H9 (cell line): ENCODE measurements around the gene HEBP2. TPM values are rescaled to one million over a fixed set of nuclear protein-coding genes. Genes with fewer than 3 reads are reported as not detected.
"Not testable (repeated sequence)": the region's sequence is repeated elsewhere in the genome, so short reads cannot be mapped to it uniquely, and the experiment has no call there.

Experiments
- DNase-seq: peaks from one replicate; pipeline ENCODE4 v3.0.0-alpha.2; 2017
- H2AFZ ChIP-seq: one replicate; pipeline ENCODE4 v1.6.1; 2013; ENCODE audit warnings: mild to moderate bottlenecking, low read length, control low read depth, moderate library complexity
- H2AK5ac ChIP-seq: 2 replicates; pipeline ENCODE4 v1.6.1; 2013; ENCODE audit warnings: low read length, control low read depth, mixed read lengths; ENCODE audit not compliant: insufficient read length
- H2BK120ac ChIP-seq: one replicate; pipeline ENCODE4 v1.6.1; 2013; ENCODE audit warnings: low read depth, mild to moderate bottlenecking, low read length, control low read depth, inconsistent platforms; ENCODE audit not compliant: poor library complexity, severe bottlenecking
- H2BK12ac ChIP-seq: 2 replicates; pipeline ENCODE4 v1.6.1; 2013; ENCODE audit warnings: low read length, control low read depth, mixed read lengths, low read depth; ENCODE audit not compliant: insufficient read length
- H2BK15ac ChIP-seq: 2 replicates; pipeline ENCODE4 v1.6.1; 2013; ENCODE audit warnings: low read depth, low read length, control low read depth
- H2BK20ac ChIP-seq: one replicate; pipeline ENCODE4 v1.6.1; 2013; ENCODE audit warnings: low read depth, mild to moderate bottlenecking, low read length, control low read depth, inconsistent platforms; ENCODE audit not compliant: poor library complexity, severe bottlenecking
- H2BK5ac ChIP-seq: 2 replicates; pipeline ENCODE4 v1.6.1; 2013; ENCODE audit warnings: low read length, control low read depth, mixed read lengths; ENCODE audit not compliant: insufficient read length
- H3K14ac ChIP-seq: 2 replicates; pipeline ENCODE4 v1.6.1; 2013; ENCODE audit warnings: low read length, control low read depth; ENCODE audit not compliant: insufficient read depth
- H3K18ac ChIP-seq: 2 replicates; pipeline ENCODE4 v1.6.1; 2013; ENCODE audit warnings: low read depth, mild to moderate bottlenecking, mixed read lengths, low read length, control low read depth; ENCODE audit not compliant: insufficient read length
- H3K23ac ChIP-seq: 2 replicates; pipeline ENCODE4 v1.6.1; 2013; ENCODE audit warnings: low read length, control low read depth, mixed read lengths, low read depth; ENCODE audit not compliant: insufficient read length
- H3K23me2 ChIP-seq: 2 replicates; pipeline ENCODE4 v1.6.1; 2013; ENCODE audit warnings: low read depth, mild to moderate bottlenecking, mixed read lengths, low read length, control low read depth; ENCODE audit not compliant: insufficient read length, poor library complexity, severe bottlenecking
- H3K27ac ChIP-seq: 2 replicates; pipeline ENCODE4 v1.5.1; 2013; ENCODE audit warnings: low read length, control low read depth, mixed read lengths, low read depth; ENCODE audit not compliant: insufficient read length
- H3K27me3 ChIP-seq: 2 replicates; pipeline ENCODE4 v1.6.1; 2013; ENCODE audit warnings: low read length, control low read depth, inconsistent platforms; ENCODE audit not compliant: insufficient read depth
- H3K4ac ChIP-seq: 2 replicates; pipeline ENCODE4 v1.6.1; 2013; ENCODE audit warnings: low read depth, mild to moderate bottlenecking, control low read depth, inconsistent platforms, low read length, moderate library complexity
- H3K4me1 ChIP-seq: 2 replicates; pipeline ENCODE4 v1.6.1; 2013; ENCODE audit warnings: low read length, control low read depth, inconsistent platforms; ENCODE audit not compliant: insufficient read depth
- H3K4me2 ChIP-seq: 2 replicates; pipeline ENCODE4 v1.6.1; 2013; ENCODE audit warnings: low read length, control low read depth, mixed read lengths; ENCODE audit not compliant: insufficient read length, insufficient read depth
- H3K56ac ChIP-seq: 2 replicates; pipeline ENCODE4 v1.6.1; 2013; ENCODE audit warnings: low read depth, mild to moderate bottlenecking, mixed read lengths, low read length, control low read depth; ENCODE audit not compliant: insufficient read length
- H3K79me1 ChIP-seq: 2 replicates; pipeline ENCODE4 v1.6.1; 2013; ENCODE audit warnings: low read depth, mild to moderate bottlenecking, moderate library complexity, low read length, control low read depth, inconsistent platforms; ENCODE audit not compliant: insufficient read depth, poor library complexity, severe bottlenecking
- H3K79me2 ChIP-seq: 2 replicates; pipeline ENCODE4 v1.6.1; 2013; ENCODE audit warnings: low read length, control low read depth, inconsistent platforms; ENCODE audit not compliant: insufficient read depth
- H3K9ac ChIP-seq: 2 replicates; pipeline ENCODE4 v1.6.1; 2013; ENCODE audit warnings: low read length, control low read depth, mixed read lengths; ENCODE audit not compliant: insufficient read length; ENCODE audit errors: extremely low read depth
- H3K9me3 ChIP-seq: one replicate; pipeline ENCODE4 v1.6.1; 2013; ENCODE audit warnings: low read depth, low read length, inconsistent platforms; ENCODE audit not compliant: control insufficient read depth
- H3T11ph ChIP-seq: one replicate; pipeline ENCODE4 v1.6.1; 2013; ENCODE audit warnings: mild to moderate bottlenecking, low read length, control low read depth, inconsistent platforms
- H4K20me1 ChIP-seq: one replicate; pipeline ENCODE4 v1.6.1; 2013; ENCODE audit not compliant: control insufficient read depth, insufficient read length, insufficient read depth
- H4K5ac ChIP-seq: 2 replicates; pipeline ENCODE4 v1.6.1; 2013; ENCODE audit warnings: low read depth, mild to moderate bottlenecking, mixed read lengths, low read length, control low read depth; ENCODE audit not compliant: insufficient read length
- H4K8ac ChIP-seq: replicated peaks from 2 replicates; pipeline ENCODE4 v1.6.1; 2013; ENCODE audit warnings: low read length, control low read depth, mixed read lengths, low read depth; ENCODE audit not compliant: insufficient read length
- H4K91ac ChIP-seq: 2 replicates; pipeline ENCODE4 v1.6.1; 2013; ENCODE audit warnings: low read depth, mild to moderate bottlenecking, moderate library complexity, mixed read lengths, low read length, control low read depth; ENCODE audit not compliant: insufficient read length
- H3K27ac Mint-ChIP-seq, 3 experiments: 2 replicates in 2 of 3; 3 replicates in 1 of 3; pipeline ENCODE4 v1.8.0; 2020 to 2021; ENCODE audit warnings: mixed read lengths in 3 of 3, mild to moderate bottlenecking in 1 of 3, moderate library complexity in 1 of 3
- H3K27me3 Mint-ChIP-seq: 2 replicates; pipeline ENCODE4 v1.8.0; 2021; ENCODE audit warnings: low read depth, mild to moderate bottlenecking, moderate library complexity, mixed read lengths
- H3K36me3 Mint-ChIP-seq, 3 experiments: 2 replicates in 2 of 3; 3 replicates in 1 of 3; pipeline ENCODE4 v1.8.0; 2020 to 2021; ENCODE audit warnings: low read depth in 3 of 3, mixed read lengths in 3 of 3; ENCODE audit not compliant: insufficient read depth in 1 of 3
- H3K4me1 Mint-ChIP-seq, 2 experiments: 2 replicates each; pipeline ENCODE4 v1.8.0; 2020; ENCODE audit warnings: mixed read lengths in 2 of 2
- H3K4me3 Mint-ChIP-seq, 2 experiments: 2 replicates in 1 of 2; 3 replicates in 1 of 2; pipeline ENCODE4 v1.8.0; 2020 to 2021; ENCODE audit warnings: mild to moderate bottlenecking in 2 of 2, mixed read lengths in 2 of 2, moderate library complexity in 1 of 2
- H3K9me3 Mint-ChIP-seq, 2 experiments: 2 replicates in 1 of 2; 3 replicates in 1 of 2; pipeline ENCODE4 v1.8.0; 2020; ENCODE audit warnings: mild to moderate bottlenecking in 2 of 2, mixed read lengths in 2 of 2, moderate library complexity in 1 of 2
- WGBS: extraction: QIAGEN DNeasy Blood & Tissue Kit; methylation state at CpG from one replicate; pipeline ENCODE4 v1.1.7; 2013; ENCODE audit warnings: missing lambda C conversion rate, low lambda C conversion rate, mixed read lengths; ENCODE audit not compliant: insufficient read length; ENCODE audit errors: extremely low coverage; 5-methylcytosine and 5-hydroxymethylcytosine counted together
- total RNA-seq: library from RNA; stranded (reverse); gene quantifications from 2 replicates; pipeline ENCODE4 v1.2.1, GENCODE V29; 2021
- TF ChIP-seq, protein P1 (sequence below): fragments of 200-600 bp; sonication (generic); conservative IDR thresholded peaks from 3 replicates; pipeline ENCODE4 v1.8.0; 2021; ENCODE audit warnings: antibody characterized with exemption, mild to moderate bottlenecking

The HEBP2 gene
- total RNA-seq, 1 experiment from 2014 or later, result 57.8 TPM

GRCh38 chr6:138424004-138424904 is 20.2 kb downstream of the HEBP2 start:
- Mint-ChIP-seq H3K9me3 (no peaks in the 10 kb centered on the region), H3K27me3 (no peaks in the 10 kb centered on the region), H3K36me3 (peaks cover 9 to 36% (median 15%) of the 10 kb centered on the region in 3 experiments), H3K4me3 (no peak overlapping the region), H3K27ac (peak overlapping the region in 2 of 3 experiments; percentile 60 to 73; a peak in 2 of 7 replicates), H3K4me1 (0 out of 4 replicates have a peak, but pooled peaks cover 0 to under 1% of the 10 kb centered on the region in 2 experiments)
- Histone ChIP-seq H2BK20ac (no peak overlapping the region), H3K79me2 (no peaks in the 10 kb centered on the region), H2AK5ac (no peak overlapping the region), H3K9ac (no peak overlapping the region), H2AFZ (no peak overlapping the region), H4K5ac (no peak overlapping the region), H3K23ac (no peak overlapping the region), H3K9me3 (no peaks in the 10 kb centered on the region), H3K27me3 (no peaks in the 10 kb centered on the region), H3K4me1 (no peaks in the 10 kb centered on the region), H3K56ac (no peak overlapping the region), H4K8ac (no peak overlapping the region), H2BK15ac (no peak overlapping the region), H3K23me2 (no peaks in the 10 kb centered on the region), H3K4ac (no peak overlapping the region), H3T11ph (no peak overlapping the region), H4K91ac (no peak overlapping the region), H3K79me1 (no peaks in the 10 kb centered on the region), H3K14ac (no peak overlapping the region), H3K4me2 (no peak overlapping the region), H2BK5ac (no peak overlapping the region), H2BK12ac (no peak overlapping the region), H2BK120ac (no peak overlapping the region), H3K27ac (no peak overlapping the region), H4K20me1 (no peaks in the 10 kb centered on the region), H3K18ac (no peak overlapping the region)
- no CpG with 5 or more reads among the region's 48 CpGs for WGBS
- TF ChIP-seq, protein P1, sequence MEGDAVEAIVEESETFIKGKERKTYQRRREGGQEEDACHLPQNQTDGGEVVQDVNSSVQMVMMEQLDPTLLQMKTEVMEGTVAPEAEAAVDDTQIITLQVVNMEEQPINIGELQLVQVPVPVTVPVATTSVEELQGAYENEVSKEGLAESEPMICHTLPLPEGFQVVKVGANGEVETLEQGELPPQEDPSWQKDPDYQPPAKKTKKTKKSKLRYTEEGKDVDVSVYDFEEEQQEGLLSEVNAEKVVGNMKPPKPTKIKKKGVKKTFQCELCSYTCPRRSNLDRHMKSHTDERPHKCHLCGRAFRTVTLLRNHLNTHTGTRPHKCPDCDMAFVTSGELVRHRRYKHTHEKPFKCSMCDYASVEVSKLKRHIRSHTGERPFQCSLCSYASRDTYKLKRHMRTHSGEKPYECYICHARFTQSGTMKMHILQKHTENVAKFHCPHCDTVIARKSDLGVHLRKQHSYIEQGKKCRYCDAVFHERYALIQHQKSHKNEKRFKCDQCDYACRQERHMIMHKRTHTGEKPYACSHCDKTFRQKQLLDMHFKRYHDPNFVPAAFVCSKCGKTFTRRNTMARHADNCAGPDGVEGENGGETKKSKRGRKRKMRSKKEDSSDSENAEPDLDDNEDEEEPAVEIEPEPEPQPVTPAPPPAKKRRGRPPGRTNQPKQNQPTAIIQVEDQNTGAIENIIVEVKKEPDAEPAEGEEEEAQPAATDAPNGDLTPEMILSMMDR, result no peak
- peak; percentile 61 for DNase-seq

GRCh38 chr6:138425256-138425655 is 21.2 kb downstream of the HEBP2 start:
- not testable (repeated sequence) for H3K23ac ChIP-seq, H2AK5ac ChIP-seq, H3K23me2 ChIP-seq, H3K9ac ChIP-seq, H3K4me2 ChIP-seq, H2BK20ac ChIP-seq, H2AFZ ChIP-seq, H3K27me3 Mint-ChIP-seq, H3K4me1 Mint-ChIP-seq, H4K20me1 ChIP-seq, H2BK5ac ChIP-seq, H3K14ac ChIP-seq, H4K91ac ChIP-seq, H3K4ac ChIP-seq, H3K4me3 Mint-ChIP-seq, H3K79me1 ChIP-seq, H3K4me1 ChIP-seq, H3K27me3 ChIP-seq, H4K8ac ChIP-seq, H3K9me3 Mint-ChIP-seq, H3K18ac ChIP-seq, H2BK15ac ChIP-seq, H4K5ac ChIP-seq, H2BK120ac ChIP-seq, H3K9me3 ChIP-seq, H2BK12ac ChIP-seq, H3K79me2 ChIP-seq, H3T11ph ChIP-seq, H3K27ac ChIP-seq, H3K56ac ChIP-seq, DNase-seq
- no CpG with 5 or more reads among the region's 7 CpGs for WGBS
- Mint-ChIP-seq H3K36me3 (peaks cover 9 to 29% (median 13%) of the 10 kb centered on the region in 3 experiments), H3K27ac (peak overlapping the region in 1 of 3 experiments; percentile 92; a peak in 4 of 7 replicates)
